HT-29 (cell line): ENCODE measurements around the gene ACTN3. TPM values are rescaled to one million over a fixed set of nuclear protein-coding genes. Genes with fewer than 3 reads are reported as not detected.
"Not testable (repeated sequence)": the region's sequence is repeated elsewhere in the genome, so short reads cannot be mapped to it uniquely, and the experiment has no call there.

Source experiments
- DNase-seq: peaks from one replicate; pipeline ENCODE4 v3.0.0-alpha.2; 2015; ENCODE audit warnings: low spot score
- total RNA-seq: library from RNA; depleted of rRNA; stranded (reverse); fragments of >200 nt; shearing (Covaris generic); gene quantifications from 2 replicates; pipeline ENCODE4 v1.2.3, GENCODE V29; 2014

ACTN3 gene
- total RNA-seq, 1 experiment from 2014 or later: not detected

GRCh38 chr11:66564538-66564937, 17.8 kb downstream of the ACTN3 start:
- no peak for DNase-seq

GRCh38 chr11:66564984-66565383, 18.3 kb downstream of the ACTN3 start:
- no peak for DNase-seq

DNA sequence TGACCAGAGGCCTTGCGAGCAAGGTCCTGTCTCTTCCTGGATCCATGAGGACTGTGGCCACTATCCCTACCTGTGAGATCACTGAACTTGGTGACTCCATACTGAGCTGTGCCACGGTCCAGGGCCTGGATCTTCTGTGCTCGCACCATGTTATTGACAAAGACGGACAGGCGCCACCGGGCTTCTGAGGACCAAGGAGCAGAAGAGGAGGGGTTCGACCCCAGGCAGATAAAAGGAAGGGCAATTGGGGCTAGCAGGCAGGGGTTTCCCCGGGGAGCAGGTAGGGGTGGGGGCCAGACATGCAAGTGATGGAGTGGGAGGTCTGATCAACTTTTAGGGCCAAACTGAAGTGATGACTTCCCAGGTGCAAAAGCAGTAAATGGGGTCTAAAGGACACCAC, 19.5 kb downstream of the ACTN3 start:
- DNase-seq: no peak

DNA sequence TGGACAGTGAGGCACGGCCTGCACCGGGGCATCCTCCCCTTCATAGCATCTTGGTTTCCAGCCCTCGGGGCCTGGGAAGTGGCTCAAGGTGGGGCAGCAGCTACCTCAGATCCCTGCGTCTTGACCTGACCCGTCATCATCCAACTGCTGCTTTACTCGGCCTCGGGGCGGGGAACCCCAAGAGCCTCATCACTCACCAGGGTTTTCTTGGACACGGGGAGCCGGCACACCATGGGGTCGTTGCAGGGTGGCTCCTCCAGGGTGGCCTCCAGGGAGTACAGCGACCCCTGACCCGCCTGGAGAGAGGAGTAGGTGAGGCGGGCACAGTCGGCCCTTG, 21.1 kb downstream of the ACTN3 start:
- no peak for DNase-seq

DNA sequence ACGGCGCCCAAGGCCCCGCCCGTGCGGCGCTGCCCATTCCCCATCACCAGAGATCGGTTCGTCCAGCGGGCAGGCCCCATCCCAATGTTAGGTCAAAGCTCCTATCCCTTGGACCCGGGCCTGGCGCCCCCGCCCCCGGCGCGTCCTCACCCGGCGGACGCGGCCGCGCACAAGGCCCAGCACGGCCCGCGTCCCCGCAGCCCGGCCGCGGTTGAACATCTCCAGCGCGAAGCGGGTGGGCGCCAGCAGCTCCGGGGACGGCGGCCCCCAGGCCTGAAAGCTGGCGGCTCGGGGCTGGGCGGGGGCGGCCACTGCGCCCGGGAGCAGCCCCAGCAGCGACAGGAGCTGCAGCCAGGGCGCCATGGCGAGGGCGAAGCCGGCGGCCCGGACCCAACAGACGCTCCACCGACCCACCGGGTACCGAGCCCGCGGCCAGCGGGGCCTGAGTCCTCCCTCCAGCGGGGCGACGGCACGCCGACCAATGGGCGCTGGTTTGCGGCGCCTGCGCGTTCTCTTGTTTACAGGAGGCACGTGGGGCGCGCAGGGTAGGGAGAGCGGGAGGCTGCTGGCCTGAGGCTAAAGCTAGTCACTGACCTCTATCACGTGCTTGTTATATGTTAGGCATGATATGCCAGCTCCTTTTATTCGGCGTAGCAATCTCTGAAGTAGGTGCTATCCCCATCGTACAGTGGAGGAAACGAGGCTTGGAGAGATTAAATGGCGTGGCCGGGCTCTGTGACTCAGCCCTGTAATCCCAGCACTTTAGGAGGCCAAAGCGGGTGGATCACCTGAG, 21.6 kb downstream of the ACTN3 start, which contains the start of gene CTSF:
Gene CTSF (minus strand): TSS at position 483 of the 793 bp plus-strand sequence. CDS start 120 bp downstream, at position 363.
- DNase-seq: no peak

GRCh38 chr11:66569076-66569475, 22.4 kb downstream of the ACTN3 start:
- no peak for DNase-seq

DNA sequence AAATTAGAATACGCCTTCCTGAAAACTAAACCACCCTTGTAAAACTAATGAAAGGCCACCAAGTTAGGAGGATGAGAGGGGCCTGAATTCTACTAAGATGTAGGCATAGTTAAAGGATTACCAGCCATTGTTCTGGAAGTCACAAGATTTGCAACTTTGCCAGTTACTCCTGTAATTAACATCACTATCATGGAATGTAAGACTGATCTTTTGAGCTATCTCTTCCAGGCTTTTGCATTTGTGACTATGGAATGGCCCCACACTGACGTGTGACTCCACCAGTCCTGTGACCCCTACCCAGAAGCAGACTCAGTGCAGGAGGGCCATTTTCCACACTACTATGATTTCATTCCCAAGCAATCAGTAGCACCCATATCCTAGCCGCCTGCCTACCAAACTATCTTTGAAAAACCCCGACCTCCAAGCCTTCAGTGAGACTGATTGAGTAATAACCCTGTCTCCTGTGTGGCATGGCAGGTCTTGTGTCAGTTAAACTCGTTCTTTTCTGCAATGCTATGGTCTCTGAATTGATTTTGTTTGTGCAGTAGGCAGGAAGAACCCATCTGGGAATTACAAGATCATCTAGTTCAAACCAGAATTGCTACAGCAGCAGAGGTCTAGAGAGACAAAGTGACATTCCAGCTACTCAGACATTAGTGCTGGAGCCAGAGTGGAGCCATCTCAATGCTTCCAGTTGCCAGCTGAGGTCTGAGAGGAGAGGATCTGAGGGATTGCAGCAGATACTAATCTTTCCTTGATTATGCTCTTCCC, 23.6 kb downstream of the ACTN3 start:
- no peak for DNase-seq

- DNase-seq: no peak
These were observed 24.1 kb downstream of the ACTN3 start for GRCh38 chr11:66570850-66571180.

DNA sequence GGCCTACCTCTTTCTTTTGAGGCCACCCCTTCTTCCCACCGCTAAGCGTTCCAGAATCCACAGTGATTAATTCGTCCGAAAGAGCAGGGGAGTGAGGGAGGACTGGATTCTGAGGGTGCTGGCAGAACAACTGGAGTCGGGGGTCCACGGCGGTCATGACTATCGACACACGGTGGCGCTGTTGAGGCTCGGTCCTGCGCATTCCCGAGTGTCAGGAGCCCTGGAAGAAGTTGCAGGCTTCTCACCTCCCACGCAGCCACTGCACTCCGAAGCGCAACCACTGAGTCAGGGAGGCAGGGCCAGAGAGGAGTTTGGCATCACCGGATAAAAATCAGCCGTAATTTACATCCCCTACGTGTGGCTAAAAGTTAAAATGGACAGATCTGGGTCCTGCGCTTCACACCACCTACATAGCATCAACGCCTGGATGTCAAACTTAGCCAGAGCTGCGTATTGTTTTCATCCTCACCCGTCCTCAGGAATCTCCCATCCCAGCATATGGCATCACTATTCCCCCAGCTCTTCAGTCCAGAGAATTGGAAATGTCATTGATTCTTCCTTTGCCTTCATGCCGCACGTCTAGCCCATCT, 32.4 kb downstream of the ACTN3 start:
- peak; percentile 83 for DNase-seq

DNA sequence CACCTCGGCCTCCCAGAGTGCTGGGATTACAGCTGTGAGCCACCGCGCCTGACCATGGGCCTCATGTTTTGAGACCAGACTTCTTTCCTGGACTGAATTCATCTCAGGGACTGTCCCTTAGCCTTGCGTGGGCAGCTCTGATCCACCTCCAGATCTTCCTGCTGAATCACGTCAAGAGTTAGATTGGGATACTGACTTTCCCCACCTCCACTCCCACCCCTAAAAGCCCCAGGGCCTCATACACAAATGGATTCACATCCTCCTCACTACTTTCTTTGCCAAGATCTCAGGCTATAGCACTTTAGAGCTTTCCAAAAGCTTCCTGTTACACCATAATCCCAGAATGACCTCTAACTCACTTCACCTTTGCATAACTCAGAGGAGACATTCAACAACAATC, 34.1 kb downstream of the ACTN3 start:
- DNase-seq: no peak

DNA sequence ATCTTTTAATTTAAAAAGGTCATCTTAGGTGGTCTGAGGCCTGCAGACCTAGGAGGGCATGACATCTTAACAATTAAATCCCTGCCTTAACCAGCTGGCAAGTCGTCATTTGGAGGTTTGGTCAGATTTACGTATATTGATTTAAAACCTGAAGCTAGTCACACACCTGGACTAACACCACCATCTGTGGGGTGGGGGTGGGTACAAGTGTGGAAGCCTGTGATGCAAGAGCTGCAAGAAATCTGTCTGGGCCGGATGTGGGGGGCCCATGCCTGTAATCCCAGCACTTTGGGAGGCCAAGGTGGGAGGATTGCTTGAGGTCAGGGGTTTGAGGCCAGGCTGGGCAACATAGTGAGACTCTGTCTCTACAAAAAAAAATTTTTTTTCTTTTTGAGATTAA, 34.6 kb downstream of the ACTN3 start:
- DNase-seq: no peak

- DNase-seq: not testable (repeated sequence)
These were observed 36.0 kb downstream of the ACTN3 start for GRCh38 chr11:66582565-66583147.

GRCh38 chr11:66585447-66585846, 38.7 kb downstream of the ACTN3 start:
- DNase-seq: not testable (repeated sequence)

- DNase-seq: no peak
These were observed 39.4 kb downstream of the ACTN3 start for GRCh38 chr11:66586136-66586535.

GRCh38 chr11:66589315-66589714, 42.6 kb downstream of the ACTN3 start:
- DNase-seq: not testable (repeated sequence)

- DNase-seq: no peak
These were observed 43.4 kb downstream of the ACTN3 start for GRCh38 chr11:66589996-66590675.

- DNase-seq: no peak
These were observed 44.5 kb downstream of the ACTN3 start for GRCh38 chr11:66591175-66591574.

- DNase-seq: peak; percentile 99
These were observed 46.0 kb downstream of the ACTN3 start, which contains the start of the genes CCDC87 and CCS for GRCh38 chr11:66592457-66593302. Gene CCDC87, minus strand, starts transcription at chr11:66593063. Its CDS starts 48 bp downstream, at chr11:66593015. Gene CCS, plus strand, starts transcription at chr11:66593185. Its CDS starts 77 bp downstream, at chr11:66593262.

GRCh38 chr11:66593303-66593635, 46.6 kb downstream of the ACTN3 start:
- DNase-seq: no peak

DNA sequence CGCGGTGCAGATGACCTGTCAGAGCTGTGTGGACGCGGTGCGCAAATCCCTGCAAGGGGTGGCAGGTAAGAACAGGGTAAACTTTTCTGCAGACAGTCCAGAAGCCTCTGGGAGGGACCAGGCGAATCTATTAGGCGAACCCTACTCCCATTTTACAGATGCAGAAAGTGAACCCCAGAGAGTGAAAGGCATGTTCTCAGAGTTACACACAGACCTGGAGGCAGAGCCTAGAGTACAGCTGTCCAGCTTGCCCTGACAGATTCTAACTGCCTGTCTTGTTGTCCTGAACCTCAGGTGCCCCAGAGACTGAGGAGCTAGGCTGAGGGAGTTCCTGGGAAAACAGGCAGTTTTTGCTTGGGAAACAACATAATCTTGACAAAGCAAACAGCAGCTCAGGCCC, 46.9 kb downstream of the ACTN3 start:
- DNase-seq: no peak
